SK-N-SH (cell line): ENCODE data around the gene CDK5RAP2.

Experiments
- CTCF ChIP-seq: fragments of 200-600 bp; sonication (generic); IDR thresholded peaks from 2 replicates; pipeline ENCODE4 v1.6.1; 2017; ENCODE audit warnings: antibody characterized with exemption, mild to moderate bottlenecking, moderate library complexity
- FOXM1 ChIP-seq: IDR thresholded peaks from 2 replicates; pipeline ENCODE4 v1.4.0; 2012; ENCODE audit warnings: low read depth, mild to moderate bottlenecking
- MXI1 ChIP-seq: IDR thresholded peaks from 2 replicates; pipeline ENCODE4 v1.6.1; 2012; ENCODE audit warnings: mild to moderate bottlenecking, low read depth, low read length, improper control_type of control experiment
- USF2 ChIP-seq: fragments of 150-350 bp; IDR thresholded peaks from 2 replicates; pipeline ENCODE4 v1.6.1; 2017; ENCODE audit warnings: antibody characterized with exemption, low read length, low read depth, borderline replicate concordance
- ZBTB33 ChIP-seq: IDR thresholded peaks from 2 replicates; pipeline ENCODE4 v1.4.0; 2012; ENCODE audit warnings: low read depth, borderline replicate concordance

GRCh38 chr9:120557205-120557604, 22.8 kb downstream of the CDK5RAP2 start:
- no peak for TF ChIP-seq CTCF
- no peak for TF ChIP-seq MXI1
- no peak for TF ChIP-seq FOXM1
- no peak for TF ChIP-seq USF2
- TF ChIP-seq ZBTB33: no peak
